Calu3 (cell line): Measurements from ENCODE around the gene THBS2. TPM values are rescaled to one million over a fixed set of nuclear protein-coding genes. Genes with fewer than 3 reads are reported as not detected.
A peak's percentile ranks its signal among the peaks of the same experiment; 100 is the strongest.

ENCODE experiments used
- BruUV-seq: library from RNA; stranded (reverse); fragments of 400-500 nt; replicated peaks from 2 replicates; lab custom pipeline; 2021; lab: Mats Ljungman, UMichigan
- CTCF ChIA-PET: fragments of 300-600 bp; sonication (Branson Sonifier 250); formaldehyde crosslinking; loops from one replicate; lab custom pipeline; 2022; ENCODE audit warnings: antibody characterized with exemption; lab: Charles Lee
- DNase-seq: peaks from one replicate; pipeline ENCODE4 v3.0.0; 2022
- H3K27ac Mint-ChIP-seq: one replicate; pipeline ENCODE4 v1.8.0; 2022; ENCODE audit warnings: mixed read lengths; ENCODE audit not compliant: unreplicated experiment
- H3K27me3 Mint-ChIP-seq: one replicate; pipeline ENCODE4 v1.8.0; 2022; ENCODE audit warnings: mixed read lengths; ENCODE audit not compliant: unreplicated experiment
- H3K36me3 Mint-ChIP-seq: one replicate; pipeline ENCODE4 v1.8.0; 2022; ENCODE audit warnings: mild to moderate bottlenecking, moderate library complexity, mixed read lengths; ENCODE audit not compliant: insufficient read depth, unreplicated experiment
- H3K4me1 Mint-ChIP-seq: one replicate; pipeline ENCODE4 v1.8.0; 2022; ENCODE audit warnings: mild to moderate bottlenecking, low read depth, mixed read lengths; ENCODE audit not compliant: unreplicated experiment
- H3K4me3 Mint-ChIP-seq: one replicate; pipeline ENCODE4 v1.8.0; 2022; ENCODE audit warnings: mild to moderate bottlenecking, low read depth, moderate library complexity, mixed read lengths; ENCODE audit not compliant: unreplicated experiment
- H3K9me3 Mint-ChIP-seq: one replicate; pipeline ENCODE4 v1.8.0; 2022; ENCODE audit warnings: low read depth, mixed read lengths; ENCODE audit not compliant: unreplicated experiment
- intact Hi-C: fragments of 100-400 bp; cut with micrococcal nuclease; formaldehyde crosslinking; loops from one replicate; pipeline ENCODE4 v1.10.0; 2022; ENCODE audit not compliant: unreplicated experiment
- total RNA-seq: library from RNA; stranded (reverse); gene quantifications from 2 replicates; pipeline ENCODE4 v1.2.3, GENCODE V29; 2022
- TF ChIP-seq, protein P1 (sequence below): fragments of 200-600 bp; IDR thresholded peaks from one replicate; pipeline ENCODE4 v1.8.0; 2022; ENCODE audit warnings: antibody characterized with exemption; ENCODE audit not compliant: unreplicated experiment

THBS2 gene
- total RNA-seq, 1 experiment from 2014 or later, result not detected

GRCh38 chr6:169172456-169172855, 81.2 kb downstream of the THBS2 start:
- intact Hi-C loops, result no loop called here
- H3K4me1 Mint-ChIP-seq, result peaks cover 39% of the 10 kb centered on the region
- DNase-seq, result peak; percentile 53
- no TSS peak for BruUV-seq
- H3K9me3 Mint-ChIP-seq, result no peaks in the 10 kb centered on the region
- CTCF ChIA-PET, result no interaction called here
- H3K36me3 Mint-ChIP-seq, result peaks cover 21% of the 10 kb centered on the region
- TF ChIP-seq, protein P1, sequence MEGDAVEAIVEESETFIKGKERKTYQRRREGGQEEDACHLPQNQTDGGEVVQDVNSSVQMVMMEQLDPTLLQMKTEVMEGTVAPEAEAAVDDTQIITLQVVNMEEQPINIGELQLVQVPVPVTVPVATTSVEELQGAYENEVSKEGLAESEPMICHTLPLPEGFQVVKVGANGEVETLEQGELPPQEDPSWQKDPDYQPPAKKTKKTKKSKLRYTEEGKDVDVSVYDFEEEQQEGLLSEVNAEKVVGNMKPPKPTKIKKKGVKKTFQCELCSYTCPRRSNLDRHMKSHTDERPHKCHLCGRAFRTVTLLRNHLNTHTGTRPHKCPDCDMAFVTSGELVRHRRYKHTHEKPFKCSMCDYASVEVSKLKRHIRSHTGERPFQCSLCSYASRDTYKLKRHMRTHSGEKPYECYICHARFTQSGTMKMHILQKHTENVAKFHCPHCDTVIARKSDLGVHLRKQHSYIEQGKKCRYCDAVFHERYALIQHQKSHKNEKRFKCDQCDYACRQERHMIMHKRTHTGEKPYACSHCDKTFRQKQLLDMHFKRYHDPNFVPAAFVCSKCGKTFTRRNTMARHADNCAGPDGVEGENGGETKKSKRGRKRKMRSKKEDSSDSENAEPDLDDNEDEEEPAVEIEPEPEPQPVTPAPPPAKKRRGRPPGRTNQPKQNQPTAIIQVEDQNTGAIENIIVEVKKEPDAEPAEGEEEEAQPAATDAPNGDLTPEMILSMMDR, result no peak
- H3K27ac Mint-ChIP-seq, result no peak overlapping the region
- no peaks in the 10 kb centered on the region for H3K27me3 Mint-ChIP-seq
- H3K4me3 Mint-ChIP-seq, result no peak overlapping the region

DNA sequence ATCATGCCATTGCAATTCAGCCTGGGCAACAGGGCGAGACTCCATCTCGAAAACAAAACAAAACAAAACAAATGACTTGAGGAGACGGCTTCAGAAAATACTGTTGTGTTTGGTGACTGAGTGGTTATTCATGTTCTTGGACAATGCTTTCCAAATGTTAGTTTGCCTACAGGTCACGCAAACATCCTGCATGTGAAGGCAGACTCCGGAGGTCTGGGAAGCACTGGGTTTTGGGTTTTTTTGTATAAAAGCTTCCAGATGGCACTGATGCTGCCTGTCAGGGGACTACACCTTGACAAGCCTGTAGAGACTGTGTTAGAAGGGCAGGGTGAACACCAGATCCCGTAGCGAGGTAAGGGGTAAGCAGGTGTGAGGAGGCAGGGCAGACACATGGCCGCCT, 81.7 kb downstream of the THBS2 start:
- TF ChIP-seq, protein P1, result no peak
- peaks cover 39% of the 10 kb centered on the region for H3K4me1 Mint-ChIP-seq
- no TSS peak for BruUV-seq
- intact Hi-C loops, result no loop called here
- no peak overlapping the region for H3K4me3 Mint-ChIP-seq
- H3K27ac Mint-ChIP-seq, result no peak overlapping the region
- H3K27me3 Mint-ChIP-seq, result no peaks in the 10 kb centered on the region
- DNase-seq, result no peak
- CTCF ChIA-PET, result no interaction called here
- H3K9me3 Mint-ChIP-seq, result no peaks in the 10 kb centered on the region
- H3K36me3 Mint-ChIP-seq, result peaks cover 21% of the 10 kb centered on the region

DNA sequence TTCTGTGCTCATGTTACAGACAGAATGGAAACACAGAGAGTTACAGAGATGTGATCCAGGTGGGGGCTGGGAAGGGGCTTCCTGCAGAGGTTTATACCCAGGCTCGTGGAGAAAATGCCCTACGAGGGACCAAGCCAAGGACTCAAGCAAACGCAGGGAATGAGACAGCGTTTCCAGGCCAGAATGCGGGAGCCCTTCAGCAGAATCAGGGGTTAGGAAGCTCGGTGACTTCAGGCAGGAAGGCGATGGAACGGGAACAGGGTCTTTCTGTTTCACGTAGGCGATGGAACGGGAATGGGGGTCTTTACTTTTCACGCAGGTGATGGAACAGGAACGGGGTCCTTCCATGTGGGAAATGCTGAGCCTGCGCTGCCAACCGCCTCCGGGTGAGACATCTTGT, 82.6 kb downstream of the THBS2 start:
- no TSS peak for BruUV-seq
- Mint-ChIP-seq H3K27me3 (no peaks in the 10 kb centered on the region), H3K4me1 (peaks cover 39% of the 10 kb centered on the region), H3K36me3 (peaks cover 21% of the 10 kb centered on the region), H3K9me3 (no peaks in the 10 kb centered on the region), H3K27ac (no peak overlapping the region), H3K4me3 (no peak overlapping the region)
- intact Hi-C loops, result no loop called here
- TF ChIP-seq, protein P1, result no peak
- DNase-seq, result no peak
- CTCF ChIA-PET, result no interaction called here

GRCh38 chr6:169170583-169170955, 83.1 kb downstream of the THBS2 start:
- TF ChIP-seq, protein P1, result no peak
- H3K4me3 Mint-ChIP-seq, result no peak overlapping the region
- no peaks in the 10 kb centered on the region for H3K9me3 Mint-ChIP-seq
- H3K4me1 Mint-ChIP-seq, result peaks cover 39% of the 10 kb centered on the region
- intact Hi-C loops, result no loop called here
- no TSS peak for BruUV-seq
- no peak for DNase-seq
- no peak overlapping the region for H3K27ac Mint-ChIP-seq
- CTCF ChIA-PET, result no interaction called here
- no peaks in the 10 kb centered on the region for H3K27me3 Mint-ChIP-seq
- H3K36me3 Mint-ChIP-seq, result peaks cover 21% of the 10 kb centered on the region
